Endothelial cell of umbilical vein (primary cell): Measurements from ENCODE around the gene SIRPG. TPM values are rescaled to one million over a fixed set of nuclear protein-coding genes. Genes with fewer than 3 reads are reported as not detected.
"Not testable (repeated sequence)": the region's sequence is repeated elsewhere in the genome, so short reads cannot be mapped to it uniquely, and the experiment has no call there.

Experiments used
- BruUV-seq: library from RNA; stranded (reverse); fragments of 400-500 nt; replicated peaks from 2 replicates; lab custom pipeline; 2021; lab: Mats Ljungman, UMichigan
- CTCF ChIA-PET: fragments of 300-600, 350-600 bp; sonication (Branson Sonifier 250); formaldehyde crosslinking; loops from one replicate; lab custom pipeline; 2021; ENCODE audit warnings: antibody characterized with exemption, inconsistent platforms; lab: Charles Lee
- POLR2A ChIA-PET: fragments of 300-600, 350-600 bp; sonication (Branson Sonifier 250); formaldehyde crosslinking; loops from one replicate; lab custom pipeline; 2021; ENCODE audit warnings: antibody characterized with exemption, inconsistent platforms; lab: Charles Lee
- DNase-seq: peaks from one replicate; pipeline ENCODE4 v3.0.0-alpha.2; 2011; ENCODE audit warnings: low read depth, low spot score
- FAIRE-seq: peaks from 2 replicates; lab custom pipeline; 2011; peaks lifted over from hg19 to GRCh38; lab: Jason Lieb, UNC
- H2AFZ ChIP-seq: 2 replicates; pipeline ENCODE4 v1.6.0; 2012; ENCODE audit warnings: low read depth, low read length, control low read depth, inconsistent platforms
- H3K27ac ChIP-seq: 2 replicates; pipeline ENCODE4 v1.5.1; 2011; ENCODE audit warnings: low read depth, mild to moderate bottlenecking, control low read depth, low read length, moderate library complexity; ENCODE audit not compliant: insufficient read depth
- H3K27me3 ChIP-seq, 2 experiments: 2 replicates each; pipeline versions ENCODE4 v1.6.0 to v1.6.1; 2011; ENCODE audit warnings: low read length in 2 of 2, mixed read lengths in 1 of 2; ENCODE audit not compliant: control insufficient read depth in 2 of 2, insufficient read depth in 2 of 2
- H3K36me3 ChIP-seq, 2 experiments: 2 replicates in 1 of 2; 3 replicates in 1 of 2; pipeline ENCODE4 v1.5.1; 2011; ENCODE audit warnings: low read length in 2 of 2, mild to moderate bottlenecking in 1 of 2, moderate library complexity in 1 of 2; ENCODE audit not compliant: control insufficient read depth in 2 of 2, insufficient read depth in 2 of 2; ENCODE audit errors: extremely low read depth in 1 of 2
- H3K4me1 ChIP-seq: 3 replicates; pipeline ENCODE4 v1.5.1; 2011; ENCODE audit warnings: mild to moderate bottlenecking, low read length; ENCODE audit not compliant: control insufficient read depth, insufficient read depth; ENCODE audit errors: extremely low read depth
- H3K4me2 ChIP-seq: 2 replicates; pipeline ENCODE4 v1.6.1; 2011; ENCODE audit warnings: low read length, control low read depth, mixed read lengths; ENCODE audit not compliant: insufficient read depth
- H3K4me3 ChIP-seq, 3 experiments: fragments of 200-600 bp in 1 of 3; sonication (generic), shearing (Covaris generic) in 1 of 3; replicated peaks in 1 of 3; 2 replicates each; pipeline ENCODE4 v1.5.1; 2011 to 2016; ENCODE audit warnings: control low read depth in 3 of 3, low read length in 3 of 3, mild to moderate bottlenecking in 2 of 3, inconsistent platforms in 1 of 3, low read depth in 1 of 3, moderate library complexity in 1 of 3; ENCODE audit not compliant: insufficient read depth in 1 of 3
- H3K79me2 ChIP-seq: 2 replicates; pipeline ENCODE4 v1.6.0; 2012; ENCODE audit warnings: low read length, inconsistent platforms; ENCODE audit not compliant: control insufficient read depth, insufficient read depth
- H3K9ac ChIP-seq: replicated peaks from 2 replicates; pipeline ENCODE3; 2011; ENCODE audit warnings: low read length, control low read depth; ENCODE audit not compliant: insufficient read depth; ENCODE audit errors: extremely low read depth
- H3K9me1 ChIP-seq: replicated peaks from 3 replicates; pipeline ENCODE4 v1.6.0; 2011; ENCODE audit warnings: mild to moderate bottlenecking, low read length; ENCODE audit not compliant: control insufficient read depth, insufficient read depth; ENCODE audit errors: extremely low read depth
- H3K9me3 ChIP-seq: replicated peaks from 2 replicates; pipeline ENCODE4 v1.5.1; 2012; ENCODE audit warnings: low read length, inconsistent platforms; ENCODE audit not compliant: control insufficient read depth, insufficient read depth
- H4K20me1 ChIP-seq: replicated peaks from 2 replicates; pipeline ENCODE3; 2011; ENCODE audit warnings: mild to moderate bottlenecking, low read length; ENCODE audit not compliant: control insufficient read depth, insufficient read depth; ENCODE audit errors: extremely low read depth
- EZH2 ChIP-seq: IDR thresholded peaks from 2 replicates; pipeline ENCODE4 v1.6.1; 2012; ENCODE audit warnings: borderline replicate concordance, low read depth, mild to moderate bottlenecking, moderate library complexity, low read length, inconsistent platforms; ENCODE audit not compliant: severe bottlenecking
- GATA2 ChIP-seq: IDR thresholded peaks from 2 replicates; pipeline ENCODE4 v1.7.0; 2011; ENCODE audit warnings: low read depth, mild to moderate bottlenecking, moderate library complexity, mixed read lengths, low read length; ENCODE audit not compliant: insufficient read length, insufficient read depth
- MAX ChIP-seq: IDR thresholded peaks from 2 replicates; pipeline ENCODE4 v1.6.1; 2011; ENCODE audit not compliant: insufficient read depth, insufficient read length
- MYC ChIP-seq: IDR thresholded peaks from one replicate; pipeline ENCODE4 v1.6.1; 2011; ENCODE audit warnings: mild to moderate bottlenecking, low read depth, low read length
- POLR2A ChIP-seq: IDR thresholded peaks from 2 replicates; pipeline ENCODE4 v1.6.1; 2012; ENCODE audit warnings: low read depth, mild to moderate bottlenecking, control low read depth, low read length
- POLR2AphosphoS5 ChIP-seq: IDR thresholded peaks from 2 replicates; pipeline ENCODE4 v1.6.1; 2012; ENCODE audit warnings: low read depth, mild to moderate bottlenecking, control low read depth, low read length, moderate library complexity; ENCODE audit not compliant: insufficient read depth
- dilution Hi-C: fragments of 300-500 bp; cut with MboI; formaldehyde crosslinking; loops from one replicate; pipeline ENCODE4 v1.15.0; 2019; ENCODE audit warnings: low sequenced_read_pairs; ENCODE audit not compliant: extremely low pct_ligation_motif_present
- intact Hi-C: fragments of 100-400 bp; cut with micrococcal nuclease; formaldehyde crosslinking; loops from one replicate; pipeline ENCODE4 v1.10.0; 2022
- polyA plus RNA-seq, 4 experiments: library from polyadenylated mRNA; depleted of rRNA in 3 of 4; stranded (reverse) in 3 of 4; unstranded in 1 of 4; fragments of >200 nt; gene quantifications; 2 replicates each; pipeline versions ENCODE4 v1.2.1 to v1.2.3, GENCODE V29; 2011 to 2012; ENCODE audit warnings: missing spikeins in 1 of 4
- total RNA-seq: library from RNA; stranded (reverse); gene quantifications from 2 replicates; pipeline ENCODE4 v1.2.3, GENCODE V29; 2021

SIRPG gene
- total and polyA plus RNA-seq, 2 donors (not counting 3 experiments of a cell fraction or from before 2014, with no cell fraction given) = not detected

- CTCF ChIA-PET = interaction anchor here (1.2 kb wide), 1 partner anchor 58 kb away, joined by 5 read pairs; no protein-coding TSS in a partner anchor
- dilution Hi-C loops = no loop called here
These were observed 10.6 kb downstream of the SIRPG start for GRCh38 chr20:1646975-1647431.

DNA sequence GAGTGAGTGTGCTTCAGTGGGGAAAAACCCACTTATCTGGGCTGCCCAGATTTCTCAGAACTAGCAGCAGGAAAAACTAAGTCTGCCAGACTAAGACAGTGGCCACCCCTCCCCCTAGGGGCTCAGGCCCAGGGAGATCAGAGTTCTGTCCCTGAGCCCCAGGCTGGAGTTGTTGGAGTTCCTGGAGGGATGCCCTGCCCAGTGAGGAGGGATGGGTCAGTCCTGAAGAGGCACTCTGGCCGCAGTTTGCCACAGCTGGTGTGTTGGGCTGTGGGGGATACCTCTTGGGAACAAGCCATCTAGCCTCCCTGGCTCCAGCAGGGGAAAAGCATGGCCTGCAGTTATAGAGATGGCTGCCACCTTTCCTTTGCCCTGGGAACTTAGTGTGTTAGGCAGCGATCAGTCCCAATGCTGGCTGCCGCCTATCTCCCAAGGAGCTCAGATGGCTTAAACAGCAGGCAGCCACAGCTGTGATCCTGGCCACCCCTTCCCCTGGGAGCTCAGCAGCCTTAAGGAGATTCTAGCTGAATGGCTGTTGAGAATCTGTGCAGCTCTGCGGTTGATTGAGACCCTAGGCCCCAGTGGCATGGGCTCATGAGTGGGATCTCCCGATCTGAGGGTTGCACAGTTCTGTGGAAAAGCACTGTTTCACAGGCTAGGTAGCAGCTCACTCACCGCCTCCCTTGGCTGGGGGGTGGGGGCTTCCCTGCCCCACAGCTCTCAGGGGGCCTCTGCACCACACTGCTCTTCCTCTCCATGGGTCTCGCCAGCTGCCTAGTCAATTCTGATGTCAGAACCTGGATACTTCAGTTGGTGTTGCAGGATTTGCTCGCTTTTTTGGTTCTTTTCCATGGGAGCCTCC lies 13.2 kb downstream of the SIRPG start:
- FAIRE-seq (no peak), DNase-seq (no peak)
- no peaks in the 10 kb centered on the region for H3K9me3 ChIP-seq
- ChIA-PET POLR2A (no interaction called here), CTCF (no interaction called here)
- H3K79me2 ChIP-seq = no peaks in the 10 kb centered on the region
- dilution Hi-C loops (no loop called here), intact Hi-C loops (no loop called here)
- H2AFZ ChIP-seq = no peak overlapping the region
- H3K4me2 ChIP-seq = no peak overlapping the region
- no peaks in the 10 kb centered on the region for H3K4me1 ChIP-seq
- no peak overlapping the region for H3K27ac ChIP-seq
- no peaks in the 10 kb centered on the region for H3K9me1 ChIP-seq
- H3K36me3 ChIP-seq = no peaks in the 10 kb centered on the region
- peaks cover 0 to 4% of the 10 kb centered on the region in 2 experiments for H3K27me3 ChIP-seq
- TF ChIP-seq MYC (no peak), POLR2AphosphoS5 (no peak), MAX (no peak), GATA2 (no peak)
- H3K4me3 ChIP-seq = no peak overlapping the region
- no peak overlapping the region for H3K9ac ChIP-seq
- H4K20me1 ChIP-seq = no peaks in the 10 kb centered on the region
- no TSS peak for BruUV-seq

More at GRCh38 chr20:1646975-1647431, 10.6 kb downstream of the SIRPG start:
- Histone ChIP-seq H3K4me1 (no peaks in the 10 kb centered on the region), H3K9me3 (no peaks in the 10 kb centered on the region), H3K9me1 (no peaks in the 10 kb centered on the region), H4K20me1 (no peaks in the 10 kb centered on the region), H2AFZ (no peak overlapping the region), H3K4me2 (no peak overlapping the region), H3K36me3 (no peaks in the 10 kb centered on the region), H3K79me2 (no peaks in the 10 kb centered on the region), H3K27ac (no peak overlapping the region), H3K4me3 (no peak overlapping the region), H3K9ac (no peak overlapping the region), H3K27me3 (peaks cover 2 to 4% of the 10 kb centered on the region in 2 experiments)
- intact Hi-C loops = no loop called here
- FAIRE-seq (no peak), DNase-seq (no peak)
- POLR2A ChIA-PET = no interaction called here
- BruUV-seq = no TSS peak
- TF ChIP-seq EZH2 (no peak), POLR2A (no peak), GATA2 (no peak), POLR2AphosphoS5 (no peak)

DNA sequence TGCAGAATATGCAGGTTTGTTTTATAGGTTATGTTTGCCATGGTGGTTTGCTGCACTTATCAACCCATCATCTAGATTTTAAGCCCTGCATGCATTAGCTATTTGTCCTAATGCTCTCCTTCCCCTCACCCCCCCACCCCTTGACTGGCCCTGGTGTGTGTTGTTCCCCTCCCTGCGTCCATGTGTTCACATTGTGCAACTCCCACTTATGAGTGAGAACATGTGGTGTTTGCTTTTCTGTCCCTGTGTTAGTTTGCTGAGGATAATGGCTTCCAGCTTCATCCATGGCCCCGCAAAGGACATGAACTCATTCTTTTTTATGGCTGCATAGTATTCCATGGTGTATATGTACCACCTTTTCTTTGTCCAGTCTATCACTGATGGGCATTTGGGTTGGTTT lies 18.9 kb downstream of the SIRPG start:
- H3K79me2 ChIP-seq, H3K9me3 ChIP-seq, H4K20me1 ChIP-seq, DNase-seq, H3K36me3 ChIP-seq, dilution Hi-C loops, H3K27me3 ChIP-seq, POLR2A ChIA-PET, H2AFZ ChIP-seq, H3K9me1 ChIP-seq, BruUV-seq, FAIRE-seq, H3K4me1 ChIP-seq, intact Hi-C loops, H3K4me3 ChIP-seq, H3K27ac ChIP-seq, CTCF ChIA-PET, H3K4me2 ChIP-seq, H3K9ac ChIP-seq: not testable (repeated sequence)
